Sigmoid colon (tissue), 7 donors: ENCODE measurements around the gene RB1. TPM values are rescaled to one million over a fixed set of nuclear protein-coding genes. Genes with fewer than 3 reads are reported as not detected.
A peak's percentile ranks its signal among the peaks of the same experiment; 100 is the strongest.
"Not testable (repeated sequence)": the region's sequence is repeated elsewhere in the genome, so short reads cannot be mapped to it uniquely, and the experiment has no call there.

Experiments
- DNase-seq: peaks from one replicate; pipeline ENCODE4 v3.0.0-alpha.2; 2019
- H3K27ac ChIP-seq, 4 donors: fragments of 200-600 bp; sonication (generic); one replicate each; pipeline ENCODE4 v1.5.1; 2016 to 2019; ENCODE audit warnings: mild to moderate bottlenecking in 1 of 4
- H3K27me3 ChIP-seq, 3 donors: fragments of 200-600 bp; sonication (generic); one replicate each; pipeline ENCODE4 v1.5.1; 2019; ENCODE audit warnings: mild to moderate bottlenecking in 1 of 3
- H3K36me3 ChIP-seq, 4 donors: fragments of 200-600 bp; sonication (generic); one replicate each; pipeline ENCODE4 v1.5.1; 2016 to 2019
- H3K4me1 ChIP-seq, 4 donors: fragments of 200-600 bp; sonication (generic); one replicate each; pipeline ENCODE4 v1.5.1; 2017 to 2019
- H3K4me3 ChIP-seq, 4 donors: fragments of 200-600 bp; sonication (generic); one replicate each; pipeline ENCODE4 v1.5.1; 2017 to 2019; ENCODE audit warnings: mild to moderate bottlenecking in 2 of 4, moderate library complexity in 1 of 4
- H3K9me3 ChIP-seq, 4 donors: fragments of 200-600 bp in 3 of 4; sonication (generic) in 3 of 4; one replicate each; pipeline versions ENCODE4 v1.5.1 to v1.6.1; 2013 to 2019
- CTCF ChIP-seq, 4 experiments: fragments of 450-650 bp in 3 of 4; fragments of 200-600 bp in 1 of 4; IDR thresholded peaks; one replicate each; pipeline ENCODE4 v1.5.1; 2016 to 2019; ENCODE audit warnings: antibody characterized with exemption in 4 of 4, mild to moderate bottlenecking in 3 of 4, moderate library complexity in 2 of 4
- EP300 ChIP-seq, 4 donors: sonication (generic); formaldehyde crosslinking; IDR thresholded peaks; one replicate each; pipeline ENCODE4 v1.6.1; 2017; ENCODE audit warnings: antibody characterized with exemption in 4 of 4
- POLR2A ChIP-seq, 2 donors: fragments of 450-650 bp; IDR thresholded peaks; one replicate each; pipeline ENCODE4 v1.6.1; 2016; ENCODE audit warnings: antibody characterized with exemption in 2 of 2, mild to moderate bottlenecking in 2 of 2, moderate library complexity in 2 of 2
- POLR2AphosphoS5 ChIP-seq, 4 donors: sonication (generic); formaldehyde crosslinking; IDR thresholded peaks; one replicate each; pipeline ENCODE4 v1.6.1; 2017; ENCODE audit warnings: antibody characterized with exemption in 4 of 4
- WGBS, 2 donors: extraction: QIAGEN DNeasy Blood & Tissue Kit; methylation state at CpG; one replicate each; pipeline ENCODE4 v1.1.7; 2013; 5-methylcytosine and 5-hydroxymethylcytosine counted together
- intact Hi-C: fragments of 100-400 bp; cut with DNase I; formaldehyde crosslinking; loops from one replicate; pipeline ENCODE4 v1.15.1; 2023
- polyA plus RNA-seq, 3 donors: library from polyadenylated mRNA; stranded (reverse); fragments of 200-250 nt; gene quantifications; one replicate each; pipeline ENCODE4 v1.2.3, GENCODE V29; 2013
- total RNA-seq, 4 donors: library from RNA; depleted of rRNA; stranded (reverse); fragments of >200 nt; gene quantifications; one replicate each; pipeline ENCODE4 v1.1.0, GENCODE V29; 2016
- donor health status: healthy with polysubstance abuse.
- donor health status: Bipolar disorder and iron deficiency.
- donor health status: healthy.

RB1 gene
- total and polyA plus RNA-seq, 7 donors, result 15.6 to 35.6 (median 31.1) TPM

- Histone ChIP-seq H3K9me3 (peaks cover 0 to 7% (median 0%) of the 10 kb centered on the region in 4 donors), H3K36me3 (peaks cover 0 to 19% (median 0%) of the 10 kb centered on the region in 4 donors), H3K4me1 (peaks cover 0 to 6% (median 0%) of the 10 kb centered on the region in 4 donors), H3K27ac (peak overlapping the region in 1 of 4 donors; percentile 14), H3K27me3 (no peaks in the 10 kb centered on the region), H3K4me3 (no peak overlapping the region)
- 68 to 74% methylated on average over 2 of the region's 2 CpGs for WGBS, 2 donors
- no peak for TF ChIP-seq POLR2A (IDR thresholded peaks at IDR 0.05)
- TF ChIP-seq POLR2AphosphoS5 (IDR thresholded peaks at IDR 0.05), result no peak
- no peak for TF ChIP-seq CTCF (IDR thresholded peaks at IDR 0.05)
- TF ChIP-seq EP300 (IDR thresholded peaks at IDR 0.05), result no peak
- intact Hi-C loops, result no loop called here
- DNase-seq, result no peak
Observed at GRCh38 chr13:48449656-48450055, 146.1 kb downstream of the RB1 start.

- H3K4me3 ChIP-seq, H3K9me3 ChIP-seq, H3K27ac ChIP-seq, intact Hi-C loops, H3K4me1 ChIP-seq, H3K27me3 ChIP-seq, DNase-seq: not testable (repeated sequence)
- H3K36me3 ChIP-seq, result peaks cover 0 to 26% (median 2%) of the 10 kb centered on the region in 4 donors
Observed at GRCh38 chr13:48451196-48451595, 147.6 kb downstream of the RB1 start.

- peaks cover 10 to 69% (median 24%) of the 10 kb centered on the region in 4 donors for H3K36me3 ChIP-seq
- TF ChIP-seq EP300 (IDR thresholded peaks at IDR 0.05), result no peak
- TF ChIP-seq CTCF (IDR thresholded peaks at IDR 0.05), result no peak
- no peak for TF ChIP-seq POLR2AphosphoS5 (IDR thresholded peaks at IDR 0.05)
- no peak for TF ChIP-seq POLR2A (IDR thresholded peaks at IDR 0.05)
- H3K4me1 ChIP-seq, result no peaks in the 10 kb centered on the region
- no peaks in the 10 kb centered on the region for H3K27me3 ChIP-seq
- no peak for DNase-seq
- no peaks in the 10 kb centered on the region for H3K9me3 ChIP-seq
- H3K4me3 ChIP-seq, result no peak overlapping the region
- intact Hi-C loops, result no loop called here
- H3K27ac ChIP-seq, result no peak overlapping the region
- WGBS, 2 donors, result 97% methylated on average over 10 of the region's 10 CpGs
Observed at GRCh38 chr13:48456546-48456945, 153.0 kb downstream of the RB1 start.

DNA sequence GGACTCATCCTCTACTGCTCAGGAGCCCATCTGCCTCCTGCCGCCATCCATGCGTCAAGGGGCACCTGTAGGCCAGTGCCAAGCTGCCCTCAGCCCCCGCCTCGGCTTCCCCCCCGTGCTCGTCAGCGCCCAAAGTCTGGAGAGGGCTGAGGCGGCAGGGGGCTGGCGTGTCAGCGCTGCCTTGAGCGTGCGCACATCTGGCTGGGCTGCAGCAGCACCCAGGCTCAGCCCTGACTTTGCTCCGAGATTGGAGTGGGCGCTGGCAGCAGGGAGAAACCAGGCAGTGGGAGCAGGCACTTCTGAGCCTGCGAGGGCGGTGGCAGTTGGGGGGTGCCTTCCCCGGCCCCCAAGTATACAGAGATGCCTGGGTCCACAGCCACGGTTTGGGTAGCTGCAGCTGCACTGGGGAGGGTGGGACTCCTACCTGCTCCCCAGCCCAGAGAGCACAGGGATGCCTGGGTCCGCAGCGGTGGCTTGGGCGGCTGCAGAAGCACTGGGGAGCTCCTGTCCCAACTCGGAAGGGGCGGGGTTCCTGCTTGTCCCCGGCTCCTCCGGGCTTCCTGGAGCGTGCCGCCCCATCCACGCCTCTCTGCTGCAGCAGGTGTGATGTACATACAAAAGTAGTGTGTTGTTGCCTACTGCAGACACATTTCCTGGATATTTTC, 154.2 kb downstream of the RB1 start:
- Histone ChIP-seq H3K36me3 (peaks cover 10 to 81% (median 27%) of the 10 kb centered on the region in 4 donors), H3K4me3 (no peak overlapping the region), H3K4me1 (no peaks in the 10 kb centered on the region), H3K9me3 (no peaks in the 10 kb centered on the region), H3K27me3 (no peaks in the 10 kb centered on the region), H3K27ac (no peak overlapping the region)
- intact Hi-C loops, result no loop called here
- 97% methylated on average over 28 of the region's 28 CpGs for WGBS, 2 donors
- no peak for TF ChIP-seq CTCF (IDR thresholded peaks at IDR 0.05)
- TF ChIP-seq EP300 (IDR thresholded peaks at IDR 0.05), result no peak
- TF ChIP-seq POLR2A (IDR thresholded peaks at IDR 0.05), result no peak
- TF ChIP-seq POLR2AphosphoS5 (IDR thresholded peaks at IDR 0.05), result no peak
- DNase-seq, result no peak

DNA sequence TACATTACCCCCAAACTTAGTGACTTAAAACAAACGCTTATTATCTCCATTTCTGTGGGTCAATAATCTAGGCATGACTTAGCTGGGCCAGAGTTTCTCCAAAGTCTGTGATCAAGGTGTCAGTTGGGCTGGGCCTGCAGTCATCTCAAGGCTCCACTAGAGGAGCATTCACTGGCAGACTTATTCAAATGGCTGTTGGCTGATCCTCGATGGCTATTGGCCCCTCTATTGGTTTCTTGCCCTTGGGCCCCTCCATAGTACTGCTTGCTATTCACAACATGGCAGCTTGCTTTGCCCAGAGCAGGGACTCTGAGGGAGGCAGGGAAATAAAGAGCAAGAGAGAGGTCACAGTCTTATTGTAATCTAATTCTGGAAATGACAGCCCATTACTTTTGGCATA, 171.7 kb downstream of the RB1 start:
- Histone ChIP-seq H3K4me1 (no peaks in the 10 kb centered on the region), H3K36me3 (peaks cover 0 to 41% (median 0%) of the 10 kb centered on the region in 4 donors), H3K9me3 (no peaks in the 10 kb centered on the region), H3K27me3 (no peaks in the 10 kb centered on the region), H3K27ac (no peak overlapping the region), H3K4me3 (no peak overlapping the region)
- TF ChIP-seq POLR2A (IDR thresholded peaks at IDR 0.05), result no peak
- 95 to 97% methylated on average over 2 of the region's 2 CpGs for WGBS, 2 donors
- no peak for DNase-seq
- intact Hi-C loops, result no loop called here

- no peaks in the 10 kb centered on the region for H3K4me1 ChIP-seq
- no peak for TF ChIP-seq POLR2A (IDR thresholded peaks at IDR 0.05)
- H3K27ac ChIP-seq, result peak overlapping the region in 2 of 4 donors; percentile 20
- peaks cover 0 to 46% (median 0%) of the 10 kb centered on the region in 4 donors for H3K36me3 ChIP-seq
- no peak for DNase-seq
- intact Hi-C loops, result no loop called here
- no peaks in the 10 kb centered on the region for H3K9me3 ChIP-seq
- no peaks in the 10 kb centered on the region for H3K27me3 ChIP-seq
- peak overlapping the region in 1 of 4 donors; percentile 6 for H3K4me3 ChIP-seq
Observed at GRCh38 chr13:48476215-48476614, 172.7 kb downstream of the RB1 start.
